ENCODE results near the gene PPP1R14B.

DNA sequence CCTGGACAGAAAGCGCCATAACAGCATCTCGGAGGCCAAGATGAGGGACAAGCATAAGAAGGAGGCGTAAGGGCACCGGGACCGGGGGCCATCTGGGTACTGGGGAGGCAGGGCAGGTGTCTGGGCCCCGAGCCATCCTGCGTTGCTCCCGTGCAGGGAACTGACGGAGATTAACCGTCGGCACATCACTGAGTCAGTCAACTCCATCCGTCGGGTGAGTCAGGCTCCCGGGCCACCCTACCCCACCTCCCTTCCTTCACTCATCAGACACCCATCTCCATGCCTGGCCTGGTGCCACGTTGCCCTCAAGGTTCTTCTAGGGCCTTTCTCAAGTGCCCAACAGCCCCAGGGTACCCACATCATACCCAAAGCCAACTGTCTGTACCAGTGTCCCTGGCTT lies 19.6 kb upstream of the PPP1R14B start:
- no peak for TF ChIP-seq POLR2A (IDR thresholded peaks at IDR 0.05)
- TF ChIP-seq, protein P1, sequence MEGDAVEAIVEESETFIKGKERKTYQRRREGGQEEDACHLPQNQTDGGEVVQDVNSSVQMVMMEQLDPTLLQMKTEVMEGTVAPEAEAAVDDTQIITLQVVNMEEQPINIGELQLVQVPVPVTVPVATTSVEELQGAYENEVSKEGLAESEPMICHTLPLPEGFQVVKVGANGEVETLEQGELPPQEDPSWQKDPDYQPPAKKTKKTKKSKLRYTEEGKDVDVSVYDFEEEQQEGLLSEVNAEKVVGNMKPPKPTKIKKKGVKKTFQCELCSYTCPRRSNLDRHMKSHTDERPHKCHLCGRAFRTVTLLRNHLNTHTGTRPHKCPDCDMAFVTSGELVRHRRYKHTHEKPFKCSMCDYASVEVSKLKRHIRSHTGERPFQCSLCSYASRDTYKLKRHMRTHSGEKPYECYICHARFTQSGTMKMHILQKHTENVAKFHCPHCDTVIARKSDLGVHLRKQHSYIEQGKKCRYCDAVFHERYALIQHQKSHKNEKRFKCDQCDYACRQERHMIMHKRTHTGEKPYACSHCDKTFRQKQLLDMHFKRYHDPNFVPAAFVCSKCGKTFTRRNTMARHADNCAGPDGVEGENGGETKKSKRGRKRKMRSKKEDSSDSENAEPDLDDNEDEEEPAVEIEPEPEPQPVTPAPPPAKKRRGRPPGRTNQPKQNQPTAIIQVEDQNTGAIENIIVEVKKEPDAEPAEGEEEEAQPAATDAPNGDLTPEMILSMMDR (IDR thresholded peaks at IDR 0.05 in 4 of 5, conservative IDR thresholded peaks at IDR 0.05 in 1 of 5): no peak

All from gastrocnemius medialis (tissue), 4 donors.